H9 (cell line): ENCODE data around the gene TMEM191C. TPM values are rescaled to one million over a fixed set of nuclear protein-coding genes. Genes with fewer than 3 reads are reported as not detected.
"Not testable (repeated sequence)": the region's sequence is repeated elsewhere in the genome, so short reads cannot be mapped to it uniquely, and the experiment has no call there.

Experiments
- DNase-seq: peaks from one replicate; pipeline ENCODE4 v3.0.0-alpha.2; 2017
- H2AFZ ChIP-seq: one replicate; pipeline ENCODE4 v1.6.1; 2013; ENCODE audit warnings: mild to moderate bottlenecking, low read length, control low read depth, moderate library complexity
- H2AK5ac ChIP-seq: 2 replicates; pipeline ENCODE4 v1.6.1; 2013; ENCODE audit warnings: low read length, control low read depth, mixed read lengths; ENCODE audit not compliant: insufficient read length
- H2BK120ac ChIP-seq: one replicate; pipeline ENCODE4 v1.6.1; 2013; ENCODE audit warnings: low read depth, mild to moderate bottlenecking, low read length, control low read depth, inconsistent platforms; ENCODE audit not compliant: poor library complexity, severe bottlenecking
- H2BK12ac ChIP-seq: 2 replicates; pipeline ENCODE4 v1.6.1; 2013; ENCODE audit warnings: low read length, control low read depth, mixed read lengths, low read depth; ENCODE audit not compliant: insufficient read length
- H2BK15ac ChIP-seq: 2 replicates; pipeline ENCODE4 v1.6.1; 2013; ENCODE audit warnings: low read depth, low read length, control low read depth
- H2BK20ac ChIP-seq: one replicate; pipeline ENCODE4 v1.6.1; 2013; ENCODE audit warnings: low read depth, mild to moderate bottlenecking, low read length, control low read depth, inconsistent platforms; ENCODE audit not compliant: poor library complexity, severe bottlenecking
- H2BK5ac ChIP-seq: 2 replicates; pipeline ENCODE4 v1.6.1; 2013; ENCODE audit warnings: low read length, control low read depth, mixed read lengths; ENCODE audit not compliant: insufficient read length
- H3K14ac ChIP-seq: 2 replicates; pipeline ENCODE4 v1.6.1; 2013; ENCODE audit warnings: low read length, control low read depth; ENCODE audit not compliant: insufficient read depth
- H3K18ac ChIP-seq: 2 replicates; pipeline ENCODE4 v1.6.1; 2013; ENCODE audit warnings: low read depth, mild to moderate bottlenecking, mixed read lengths, low read length, control low read depth; ENCODE audit not compliant: insufficient read length
- H3K23ac ChIP-seq: 2 replicates; pipeline ENCODE4 v1.6.1; 2013; ENCODE audit warnings: low read length, control low read depth, mixed read lengths, low read depth; ENCODE audit not compliant: insufficient read length
- H3K23me2 ChIP-seq: 2 replicates; pipeline ENCODE4 v1.6.1; 2013; ENCODE audit warnings: low read depth, mild to moderate bottlenecking, mixed read lengths, low read length, control low read depth; ENCODE audit not compliant: insufficient read length, poor library complexity, severe bottlenecking
- H3K27ac ChIP-seq: 2 replicates; pipeline ENCODE4 v1.5.1; 2013; ENCODE audit warnings: low read length, control low read depth, mixed read lengths, low read depth; ENCODE audit not compliant: insufficient read length
- H3K27me3 ChIP-seq: 2 replicates; pipeline ENCODE4 v1.6.1; 2013; ENCODE audit warnings: low read length, control low read depth, inconsistent platforms; ENCODE audit not compliant: insufficient read depth
- H3K4ac ChIP-seq: 2 replicates; pipeline ENCODE4 v1.6.1; 2013; ENCODE audit warnings: low read depth, mild to moderate bottlenecking, control low read depth, inconsistent platforms, low read length, moderate library complexity
- H3K4me1 ChIP-seq: 2 replicates; pipeline ENCODE4 v1.6.1; 2013; ENCODE audit warnings: low read length, control low read depth, inconsistent platforms; ENCODE audit not compliant: insufficient read depth
- H3K4me2 ChIP-seq: 2 replicates; pipeline ENCODE4 v1.6.1; 2013; ENCODE audit warnings: low read length, control low read depth, mixed read lengths; ENCODE audit not compliant: insufficient read length, insufficient read depth
- H3K56ac ChIP-seq: 2 replicates; pipeline ENCODE4 v1.6.1; 2013; ENCODE audit warnings: low read depth, mild to moderate bottlenecking, mixed read lengths, low read length, control low read depth; ENCODE audit not compliant: insufficient read length
- H3K79me1 ChIP-seq: 2 replicates; pipeline ENCODE4 v1.6.1; 2013; ENCODE audit warnings: low read depth, mild to moderate bottlenecking, moderate library complexity, low read length, control low read depth, inconsistent platforms; ENCODE audit not compliant: insufficient read depth, poor library complexity, severe bottlenecking
- H3K79me2 ChIP-seq: 2 replicates; pipeline ENCODE4 v1.6.1; 2013; ENCODE audit warnings: low read length, control low read depth, inconsistent platforms; ENCODE audit not compliant: insufficient read depth
- H3K9ac ChIP-seq: 2 replicates; pipeline ENCODE4 v1.6.1; 2013; ENCODE audit warnings: low read length, control low read depth, mixed read lengths; ENCODE audit not compliant: insufficient read length; ENCODE audit errors: extremely low read depth
- H3K9me3 ChIP-seq: one replicate; pipeline ENCODE4 v1.6.1; 2013; ENCODE audit warnings: low read depth, low read length, inconsistent platforms; ENCODE audit not compliant: control insufficient read depth
- H3T11ph ChIP-seq: one replicate; pipeline ENCODE4 v1.6.1; 2013; ENCODE audit warnings: mild to moderate bottlenecking, low read length, control low read depth, inconsistent platforms
- H4K20me1 ChIP-seq: one replicate; pipeline ENCODE4 v1.6.1; 2013; ENCODE audit not compliant: control insufficient read depth, insufficient read length, insufficient read depth
- H4K5ac ChIP-seq: 2 replicates; pipeline ENCODE4 v1.6.1; 2013; ENCODE audit warnings: low read depth, mild to moderate bottlenecking, mixed read lengths, low read length, control low read depth; ENCODE audit not compliant: insufficient read length
- H4K8ac ChIP-seq: replicated peaks from 2 replicates; pipeline ENCODE4 v1.6.1; 2013; ENCODE audit warnings: low read length, control low read depth, mixed read lengths, low read depth; ENCODE audit not compliant: insufficient read length
- H4K91ac ChIP-seq: 2 replicates; pipeline ENCODE4 v1.6.1; 2013; ENCODE audit warnings: low read depth, mild to moderate bottlenecking, moderate library complexity, mixed read lengths, low read length, control low read depth; ENCODE audit not compliant: insufficient read length
- H3K27ac Mint-ChIP-seq, 3 experiments: 2 replicates in 2 of 3; 3 replicates in 1 of 3; pipeline ENCODE4 v1.8.0; 2020 to 2021; ENCODE audit warnings: mixed read lengths in 3 of 3, mild to moderate bottlenecking in 1 of 3, moderate library complexity in 1 of 3
- H3K27me3 Mint-ChIP-seq: 2 replicates; pipeline ENCODE4 v1.8.0; 2021; ENCODE audit warnings: low read depth, mild to moderate bottlenecking, moderate library complexity, mixed read lengths
- H3K36me3 Mint-ChIP-seq, 3 experiments: 2 replicates in 2 of 3; 3 replicates in 1 of 3; pipeline ENCODE4 v1.8.0; 2020 to 2021; ENCODE audit warnings: low read depth in 3 of 3, mixed read lengths in 3 of 3; ENCODE audit not compliant: insufficient read depth in 1 of 3
- H3K4me1 Mint-ChIP-seq, 2 experiments: 2 replicates each; pipeline ENCODE4 v1.8.0; 2020; ENCODE audit warnings: mixed read lengths in 2 of 2
- H3K4me3 Mint-ChIP-seq, 2 experiments: 2 replicates in 1 of 2; 3 replicates in 1 of 2; pipeline ENCODE4 v1.8.0; 2020 to 2021; ENCODE audit warnings: mild to moderate bottlenecking in 2 of 2, mixed read lengths in 2 of 2, moderate library complexity in 1 of 2
- H3K9me3 Mint-ChIP-seq, 2 experiments: 2 replicates in 1 of 2; 3 replicates in 1 of 2; pipeline ENCODE4 v1.8.0; 2020; ENCODE audit warnings: mild to moderate bottlenecking in 2 of 2, mixed read lengths in 2 of 2, moderate library complexity in 1 of 2
- WGBS: extraction: QIAGEN DNeasy Blood & Tissue Kit; methylation state at CpG from one replicate; pipeline ENCODE4 v1.1.7; 2013; ENCODE audit warnings: missing lambda C conversion rate, low lambda C conversion rate, mixed read lengths; ENCODE audit not compliant: insufficient read length; ENCODE audit errors: extremely low coverage; 5-methylcytosine and 5-hydroxymethylcytosine counted together
- total RNA-seq: library from RNA; stranded (reverse); gene quantifications from 2 replicates; pipeline ENCODE4 v1.2.1, GENCODE V29; 2021

Gene TMEM191C
- total RNA-seq, 1 experiment from 2014 or later = 4.2 TPM

DNA sequence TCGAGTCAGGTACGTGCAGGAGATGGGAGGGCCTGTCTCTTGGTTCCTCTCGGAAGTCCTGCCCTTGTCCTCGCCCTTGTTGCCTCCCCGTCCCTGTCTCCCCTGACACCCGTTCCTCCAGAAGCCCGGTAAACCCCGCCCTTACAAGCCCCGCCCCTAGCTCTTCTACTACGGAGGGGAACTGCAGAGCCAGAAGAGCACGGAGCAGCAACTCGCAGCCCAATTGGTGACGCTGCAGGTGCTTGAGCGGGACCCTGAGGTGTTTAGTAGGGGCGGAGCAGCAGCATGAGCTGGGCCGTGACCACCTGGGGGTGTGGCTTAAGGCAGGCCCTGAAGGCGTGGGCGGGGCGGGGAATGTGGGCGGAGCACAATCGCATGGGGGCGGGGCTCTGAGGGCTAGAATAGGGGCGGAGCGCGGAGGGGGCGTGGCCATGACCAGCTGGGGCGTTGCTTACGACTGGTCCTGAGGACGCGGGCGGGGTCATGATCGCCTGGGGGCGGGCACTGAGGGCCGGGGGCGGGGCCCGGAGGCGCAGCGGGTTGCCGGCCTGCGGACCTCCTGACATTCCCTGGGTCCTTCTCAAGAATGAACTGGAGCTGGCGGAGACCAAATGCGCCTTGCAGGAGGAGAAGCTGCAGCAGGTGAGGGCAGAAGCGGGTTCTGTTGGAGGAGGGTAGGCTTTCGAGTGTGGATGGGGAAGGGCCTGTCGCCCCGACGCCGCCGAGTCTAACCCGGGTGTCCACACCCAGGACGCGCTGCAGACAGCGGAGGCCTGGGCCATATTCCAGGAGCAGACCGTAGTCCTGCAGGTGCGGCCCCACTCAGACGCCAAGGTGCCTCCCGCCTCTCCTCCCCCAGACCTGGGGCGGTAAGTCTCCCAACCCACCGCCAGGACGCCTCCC is 1.3 kb downstream of the TMEM191C start:
- not testable (repeated sequence) for H3K9ac ChIP-seq, H3K4me2 ChIP-seq, H3K18ac ChIP-seq, H3T11ph ChIP-seq, H3K23ac ChIP-seq, H2AFZ ChIP-seq, H2BK120ac ChIP-seq, H2BK12ac ChIP-seq, H3K27ac ChIP-seq, H3K14ac ChIP-seq, H3K79me1 ChIP-seq, H3K36me3 Mint-ChIP-seq, H3K27me3 Mint-ChIP-seq, H3K27me3 ChIP-seq, H3K4me1 Mint-ChIP-seq, H2AK5ac ChIP-seq, H4K20me1 ChIP-seq, H3K4me1 ChIP-seq, H4K8ac ChIP-seq, H3K23me2 ChIP-seq, H3K9me3 Mint-ChIP-seq, H3K4ac ChIP-seq, H2BK20ac ChIP-seq, H2BK5ac ChIP-seq, H3K79me2 ChIP-seq, H3K56ac ChIP-seq, H3K9me3 ChIP-seq, H2BK15ac ChIP-seq, H4K5ac ChIP-seq, H4K91ac ChIP-seq
- H3K4me3 Mint-ChIP-seq = peak overlapping the region; percentile 76 to 89
- DNase-seq = peak; percentile 90
- H3K27ac Mint-ChIP-seq = peak overlapping the region; percentile 89 to 100 (median 98); a peak in 5 of 7 replicates
- WGBS = no CpG with 5 or more reads among the region's 60 CpGs
